ENCODE results near the gene GNG12.
"Not testable (repeated sequence)": the region's sequence is repeated elsewhere in the genome, so short reads cannot be mapped to it uniquely, and the experiment has no call there.

The GNG12 gene

GRCh38 chr1:67735806-67736627 is 97.2 kb downstream of the GNG12 start:
- FAIRE-seq (peak; percentile 92), DNase-seq (ENCODE audit: insufficient read length) (peak; percentile 27)
- TF ChIP-seq POLR2A (IDR thresholded peaks at IDR 0.05; ENCODE audit: low read depth, low read length) (peak; percentile 80), TAF1 (IDR thresholded peaks at IDR 0.05; ENCODE audit: borderline replicate concordance, low read depth, low read length) (peak; percentile 45; the same call in 1 of the 2 replicates), POLR2AphosphoS5 (IDR thresholded peaks at IDR 0.05; ENCODE audit: low read depth, low read length) (peak; percentile 69)

- TF ChIP-seq TAF1 (IDR thresholded peaks at IDR 0.05; ENCODE audit: borderline replicate concordance, low read depth, low read length): no peak
- TF ChIP-seq POLR2AphosphoS5 (IDR thresholded peaks at IDR 0.05; ENCODE audit: low read depth, low read length): no peak
- no peak for TF ChIP-seq POLR2A (IDR thresholded peaks at IDR 0.05; ENCODE audit: low read depth, low read length)
- no peak for FAIRE-seq
- DNase-seq (ENCODE audit: insufficient read length): no peak
Measured at GRCh38 chr1:67735206-67735605, 98.1 kb downstream of the GNG12 start.

GRCh38 chr1:67734323-67734690 is 99.0 kb downstream of the GNG12 start:
- TF ChIP-seq TAF1 (IDR thresholded peaks at IDR 0.05; ENCODE audit: borderline replicate concordance, low read depth, low read length) (no peak), POLR2A (IDR thresholded peaks at IDR 0.05; ENCODE audit: low read depth, low read length) (no peak), POLR2AphosphoS5 (IDR thresholded peaks at IDR 0.05; ENCODE audit: low read depth, low read length) (no peak)
- FAIRE-seq (no peak), DNase-seq (ENCODE audit: insufficient read length) (no peak)

GRCh38 chr1:67733681-67734322 is 99.5 kb downstream of the GNG12 start:
- no peak for TF ChIP-seq POLR2AphosphoS5 (IDR thresholded peaks at IDR 0.05; ENCODE audit: low read depth, low read length)
- TF ChIP-seq TAF1 (IDR thresholded peaks at IDR 0.05; ENCODE audit: borderline replicate concordance, low read depth, low read length): no peak
- no peak for TF ChIP-seq POLR2A (IDR thresholded peaks at IDR 0.05; ENCODE audit: low read depth, low read length)
- DNase-seq (ENCODE audit: insufficient read length) (no peak), FAIRE-seq (peak; percentile 57)

GRCh38 chr1:67732750-67733151 is 100.5 kb downstream of the GNG12 start:
- FAIRE-seq (no peak), DNase-seq (ENCODE audit: insufficient read length) (no peak)
- TF ChIP-seq POLR2AphosphoS5 (IDR thresholded peaks at IDR 0.05; ENCODE audit: low read depth, low read length): no peak
- TF ChIP-seq TAF1 (IDR thresholded peaks at IDR 0.05; ENCODE audit: borderline replicate concordance, low read depth, low read length): no peak
- TF ChIP-seq POLR2A (IDR thresholded peaks at IDR 0.05; ENCODE audit: low read depth, low read length): no peak

GRCh38 chr1:67731322-67731721 is 101.9 kb downstream of the GNG12 start:
- FAIRE-seq (no peak), DNase-seq (ENCODE audit: insufficient read length) (no peak)
- TF ChIP-seq POLR2AphosphoS5 (IDR thresholded peaks at IDR 0.05; ENCODE audit: low read depth, low read length) (no peak), TAF1 (IDR thresholded peaks at IDR 0.05; ENCODE audit: borderline replicate concordance, low read depth, low read length) (no peak), POLR2A (IDR thresholded peaks at IDR 0.05; ENCODE audit: low read depth, low read length) (no peak)

- FAIRE-seq; DNase-seq (ENCODE audit: insufficient read length): not testable (repeated sequence)
Measured at GRCh38 chr1:67730312-67730711, 103.0 kb downstream of the GNG12 start.

GRCh38 chr1:67729872-67730271 is 103.4 kb downstream of the GNG12 start:
- TF ChIP-seq TAF1 (IDR thresholded peaks at IDR 0.05; ENCODE audit: borderline replicate concordance, low read depth, low read length) (no peak), POLR2AphosphoS5 (IDR thresholded peaks at IDR 0.05; ENCODE audit: low read depth, low read length) (no peak), POLR2A (IDR thresholded peaks at IDR 0.05; ENCODE audit: low read depth, low read length) (no peak)
- no peak for DNase-seq (ENCODE audit: insufficient read length)
- no peak for FAIRE-seq

- no peak for DNase-seq (ENCODE audit: insufficient read length)
- FAIRE-seq: no peak
- TF ChIP-seq TAF1 (IDR thresholded peaks at IDR 0.05; ENCODE audit: borderline replicate concordance, low read depth, low read length) (no peak), POLR2AphosphoS5 (IDR thresholded peaks at IDR 0.05; ENCODE audit: low read depth, low read length) (no peak), POLR2A (IDR thresholded peaks at IDR 0.05; ENCODE audit: low read depth, low read length) (no peak)
Measured at GRCh38 chr1:67726224-67726623, 107.0 kb downstream of the GNG12 start.

GRCh38 chr1:67724928-67725560 is 108.2 kb downstream of the GNG12 start:
- FAIRE-seq: no peak
- TF ChIP-seq POLR2AphosphoS5 (IDR thresholded peaks at IDR 0.05; ENCODE audit: low read depth, low read length) (no peak), POLR2A (IDR thresholded peaks at IDR 0.05; ENCODE audit: low read depth, low read length) (no peak), TAF1 (IDR thresholded peaks at IDR 0.05; ENCODE audit: borderline replicate concordance, low read depth, low read length) (no peak)
- no peak for DNase-seq (ENCODE audit: insufficient read length)

- TF ChIP-seq POLR2A (IDR thresholded peaks at IDR 0.05; ENCODE audit: low read depth, low read length): no peak
- DNase-seq (ENCODE audit: insufficient read length): no peak
- no peak for FAIRE-seq
Measured at GRCh38 chr1:67723620-67724019, 109.6 kb downstream of the GNG12 start.

GRCh38 chr1:67723126-67723525 is 110.1 kb downstream of the GNG12 start:
- TF ChIP-seq POLR2A (IDR thresholded peaks at IDR 0.05; ENCODE audit: low read depth, low read length) (no peak), POLR2AphosphoS5 (IDR thresholded peaks at IDR 0.05; ENCODE audit: low read depth, low read length) (no peak), TAF1 (IDR thresholded peaks at IDR 0.05; ENCODE audit: borderline replicate concordance, low read depth, low read length) (no peak)
- no peak for FAIRE-seq

More at GRCh38 chr1:67723126-67723525, 110.1 kb downstream of the GNG12 start:
- DNase-seq (ENCODE audit: insufficient read length): no peak
